B cell (primary cell): ENCODE data around the gene NBPF1. TPM values are rescaled to one million over a fixed set of nuclear protein-coding genes. Genes with fewer than 3 reads are reported as not detected.
"Not testable (repeated sequence)": the region's sequence is repeated elsewhere in the genome, so short reads cannot be mapped to it uniquely, and the experiment has no call there.

ENCODE experiments used
- ATAC-seq: fragments of 200-7000 bp; cut with Tn5 transposase; one replicate; pipeline ENCODE4 v1.10.0; 2021; ENCODE audit warnings: low read depth, mild to moderate bottlenecking, moderate number of reproducible peaks, moderate library complexity
- CTCF ChIA-PET: fragments of 350-600 bp; sonication (Branson Sonifier 250); formaldehyde crosslinking; loops from one replicate; lab custom pipeline; 2021; ENCODE audit warnings: antibody characterized with exemption, inconsistent platforms; lab: Charles Lee
- POLR2A ChIA-PET: fragments of 350-600 bp; sonication (Branson Sonifier 250); formaldehyde crosslinking; loops from one replicate; lab custom pipeline; 2021; ENCODE audit warnings: antibody characterized with exemption; lab: Charles Lee
- DNase-seq: peaks from one replicate; pipeline ENCODE4 v3.0.0; 2013
- H2AFZ ChIP-seq: 2 replicates; pipeline ENCODE4 v1.6.1; 2012; ENCODE audit warnings: mild to moderate bottlenecking, low read depth, low read length; ENCODE audit not compliant: insufficient read depth, poor library complexity, severe bottlenecking
- H3K27ac ChIP-seq, 2 donors: 1 replicate in 1 of 2; 2 replicates in 1 of 2; pipeline ENCODE4 v1.5.1; 2012 to 2013; ENCODE audit warnings: low read length in 2 of 2, mild to moderate bottlenecking in 2 of 2, moderate library complexity in 1 of 2
- H3K27me3 ChIP-seq, 4 experiments: fragments of 200-600 bp in 1 of 4; sonication (generic) in 1 of 4; replicated peaks in 1 of 4; 1 replicate in 2 of 4; 2 replicates in 2 of 4; pipeline versions ENCODE4 v1.6.1 to v1.7.0; 2013 to 2016; ENCODE audit warnings: low read length in 3 of 4, mild to moderate bottlenecking in 2 of 4, mixed read lengths in 1 of 4, moderate library complexity in 1 of 4; ENCODE audit not compliant: insufficient read depth in 4 of 4, control insufficient read depth in 3 of 4; ENCODE audit errors: control extremely low read depth in 1 of 4
- H3K36me3 ChIP-seq, 2 experiments: replicated peaks in 1 of 2; 1 replicate in 1 of 2; 2 replicates in 1 of 2; pipeline versions ENCODE4 v1.6.1 to v1.7.1; 2013; ENCODE audit warnings: low read length in 1 of 2; ENCODE audit not compliant: insufficient read depth in 2 of 2, control insufficient read depth in 1 of 2; ENCODE audit errors: control extremely low read depth in 1 of 2, extremely low read depth in 1 of 2
- H3K4me1 ChIP-seq, 2 donors: fragments of 200-600 bp in 1 of 2; sonication (generic) in 1 of 2; 1 replicate in 1 of 2; 2 replicates in 1 of 2; pipeline versions ENCODE4 v1.5.1 to v1.6.1; 2013 to 2017; ENCODE audit warnings: low read length in 2 of 2; ENCODE audit not compliant: control insufficient read depth in 2 of 2, insufficient read depth in 2 of 2
- H3K4me2 ChIP-seq: replicated peaks from 2 replicates; pipeline ENCODE3; 2012; ENCODE audit warnings: mild to moderate bottlenecking, low read depth, low read length; ENCODE audit not compliant: poor library complexity, severe bottlenecking
- H3K4me3 ChIP-seq, 5 experiments: fragments of 200-600 bp in 1 of 5; sonication (generic) in 1 of 5; 1 replicate in 3 of 5; 2 replicates in 2 of 5; pipeline versions ENCODE4 v1.5.1 to v1.7.0; 2011 to 2016; ENCODE audit warnings: low read length in 4 of 5, mild to moderate bottlenecking in 4 of 5, low read depth in 2 of 5, control low read depth in 1 of 5, moderate library complexity in 1 of 5; ENCODE audit not compliant: insufficient read depth in 1 of 5; ENCODE audit errors: control extremely low read depth in 1 of 5, extremely low read depth in 1 of 5
- H3K79me2 ChIP-seq: fragments of 200-600 bp; sonication (generic); one replicate; pipeline ENCODE4 v1.6.0; 2016; ENCODE audit warnings: low read length; ENCODE audit not compliant: control insufficient read depth, insufficient read depth
- H3K9ac ChIP-seq: fragments of 200-600 bp; sonication (generic); 2 replicates; pipeline ENCODE4 v1.6.1; 2017; ENCODE audit warnings: mild to moderate bottlenecking, low read length, moderate library complexity
- H3K9me3 ChIP-seq, 3 donors: one replicate each; pipeline versions ENCODE4 v1.6.1 to v1.7.1; 2013; ENCODE audit warnings: low read length in 2 of 3; ENCODE audit not compliant: control insufficient read depth in 2 of 3, insufficient read depth in 1 of 3; ENCODE audit errors: control extremely low read depth in 1 of 3
- H4K20me1 ChIP-seq: 2 replicates; pipeline ENCODE4 v1.6.0; 2012; ENCODE audit warnings: mild to moderate bottlenecking, low read length; ENCODE audit not compliant: insufficient read depth, control insufficient read depth, poor library complexity, severe bottlenecking
- H3K27ac Mint-ChIP-seq: one replicate; pipeline ENCODE4 v1.8.0; 2021; ENCODE audit warnings: mixed read lengths
- H3K27me3 Mint-ChIP-seq: one replicate; pipeline ENCODE4 v1.8.0; 2021; ENCODE audit warnings: mixed read lengths
- H3K4me1 Mint-ChIP-seq: one replicate; pipeline ENCODE4 v1.8.0; 2021; ENCODE audit warnings: mixed read lengths
- H3K4me3 Mint-ChIP-seq: one replicate; pipeline ENCODE4 v1.8.0; 2021; ENCODE audit warnings: mixed read lengths
- H3K9me3 Mint-ChIP-seq: one replicate; pipeline ENCODE4 v1.8.0; 2022; ENCODE audit warnings: mixed read lengths; ENCODE audit not compliant: insufficient read depth
- CTCF ChIP-seq: fragments of 200-600 bp; IDR thresholded peaks from one replicate; pipeline ENCODE4 v1.8.0; 2022; ENCODE audit warnings: antibody characterized with exemption, mild to moderate bottlenecking
- EZH2 ChIP-seq: IDR thresholded peaks from 2 replicates; pipeline ENCODE4 v1.6.1; 2012; ENCODE audit warnings: borderline replicate concordance, low read depth, mild to moderate bottlenecking, moderate library complexity, low read length; ENCODE audit not compliant: insufficient read depth, poor library complexity, severe bottlenecking
- WGBS: methylation state at CpG from one replicate; pipeline ENCODE4 v1.1.5; 2013; ENCODE audit warnings: missing lambda C conversion rate; ENCODE audit not compliant: insufficient coverage; 5-methylcytosine and 5-hydroxymethylcytosine counted together
- intact Hi-C: fragments of 100-400 bp; cut with micrococcal nuclease; formaldehyde crosslinking; loops from one replicate; pipeline ENCODE4 v1.10.0; 2022
- polyA plus RNA-seq: library from polyadenylated mRNA; depleted of rRNA; stranded (reverse); fragments of >200 nt; gene quantifications from 2 replicates; pipeline ENCODE4 v1.2.3, GENCODE V29; 2012
- total RNA-seq, 2 donors: library from RNA; stranded (reverse); fragments of 120-200 nt in 1 of 2; gene quantifications; 1 replicate in 1 of 2; 2 replicates in 1 of 2; pipeline versions ENCODE4 v1.2.3 to v1.2.4, GENCODE V29; 2013 to 2022

NBPF1 gene
- total and polyA plus RNA-seq, 2 donors (not counting 1 experiment from before 2014, with no cell fraction given) = 19.1 to 66.3 TPM

DNA sequence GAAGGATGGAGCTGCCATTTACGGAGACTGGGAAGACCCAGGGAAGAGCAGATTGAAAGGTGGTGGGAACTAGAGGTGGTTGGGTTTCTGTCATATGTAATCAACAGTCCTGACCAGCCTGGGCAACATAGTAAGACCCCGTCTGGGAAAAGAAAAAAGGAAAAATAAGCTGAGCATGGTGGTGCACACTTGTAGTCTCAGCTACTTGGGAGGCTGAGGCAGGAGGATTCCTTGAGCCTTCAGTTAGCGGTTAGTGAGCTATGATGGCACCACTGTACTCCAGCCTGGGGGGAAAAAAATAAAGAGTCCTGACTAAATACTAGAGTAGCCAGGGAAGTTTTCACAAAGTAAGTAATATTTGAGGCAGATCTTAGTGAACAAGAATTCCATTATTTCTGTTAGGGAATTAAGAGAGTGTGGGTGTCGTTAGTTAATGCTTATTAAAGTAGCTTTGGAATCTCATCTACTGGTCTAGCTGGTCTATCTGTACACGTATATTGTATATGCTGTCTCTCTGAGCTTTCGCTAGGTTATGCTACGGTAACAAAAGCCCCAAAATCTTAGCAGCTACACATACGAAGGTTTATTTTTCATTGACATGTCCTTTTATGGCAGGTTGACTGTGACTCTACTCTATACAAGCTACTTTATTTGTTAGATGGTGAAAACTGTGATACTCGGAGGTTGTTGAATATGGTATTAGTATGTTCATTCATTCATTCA is 4.4 kb downstream of the NBPF1 start:
- no peak for TF ChIP-seq EZH2
- no peak for TF ChIP-seq CTCF
- no peak overlapping the region for H3K4me3 ChIP-seq
- ChIA-PET CTCF (interaction anchor here (0.7 to 7.3 kb wide), 8 partner anchors 8 to 536 kb away, joined by 3 to 39 read pairs (median 5); partner anchors contain the start of gene FAM131C), POLR2A (interaction anchor here (0.5 kb wide), 1 partner anchor 332 kb away, joined by 3 read pairs; no protein-coding TSS in a partner anchor)
- no peaks in the 10 kb centered on the region for H3K27me3 Mint-ChIP-seq
- H3K4me3 Mint-ChIP-seq = no peak overlapping the region
- H3K4me1 Mint-ChIP-seq = no peaks in the 10 kb centered on the region
- H3K9me3 Mint-ChIP-seq = no peaks in the 10 kb centered on the region
- intact Hi-C loops = loop anchor here (1.0 kb wide), 1 partner anchor 12 kb away; no protein-coding TSS in a partner anchor
- 94% methylated on average over 7 of the region's 9 CpGs for WGBS
- H2AFZ ChIP-seq = no peak overlapping the region
- H3K9me3 ChIP-seq = no peaks in the 10 kb centered on the region
- H3K4me1 ChIP-seq = peaks cover 16 to 17% of the 10 kb centered on the region in 2 donors
- no peaks in the 10 kb centered on the region for H3K79me2 ChIP-seq
- peaks cover 0 to 34% of the 10 kb centered on the region in 2 experiments for H3K36me3 ChIP-seq
- H3K27me3 ChIP-seq = peaks cover 0 to 4% (median 1%) of the 10 kb centered on the region in 4 experiments
- H3K27ac Mint-ChIP-seq = no peak overlapping the region
- no peak overlapping the region for H3K27ac ChIP-seq
- DNase-seq (no peak), ATAC-seq (no peak)
- peaks cover 11% of the 10 kb centered on the region for H4K20me1 ChIP-seq
- H3K4me2 ChIP-seq = no peak overlapping the region
- no peak overlapping the region for H3K9ac ChIP-seq

DNA sequence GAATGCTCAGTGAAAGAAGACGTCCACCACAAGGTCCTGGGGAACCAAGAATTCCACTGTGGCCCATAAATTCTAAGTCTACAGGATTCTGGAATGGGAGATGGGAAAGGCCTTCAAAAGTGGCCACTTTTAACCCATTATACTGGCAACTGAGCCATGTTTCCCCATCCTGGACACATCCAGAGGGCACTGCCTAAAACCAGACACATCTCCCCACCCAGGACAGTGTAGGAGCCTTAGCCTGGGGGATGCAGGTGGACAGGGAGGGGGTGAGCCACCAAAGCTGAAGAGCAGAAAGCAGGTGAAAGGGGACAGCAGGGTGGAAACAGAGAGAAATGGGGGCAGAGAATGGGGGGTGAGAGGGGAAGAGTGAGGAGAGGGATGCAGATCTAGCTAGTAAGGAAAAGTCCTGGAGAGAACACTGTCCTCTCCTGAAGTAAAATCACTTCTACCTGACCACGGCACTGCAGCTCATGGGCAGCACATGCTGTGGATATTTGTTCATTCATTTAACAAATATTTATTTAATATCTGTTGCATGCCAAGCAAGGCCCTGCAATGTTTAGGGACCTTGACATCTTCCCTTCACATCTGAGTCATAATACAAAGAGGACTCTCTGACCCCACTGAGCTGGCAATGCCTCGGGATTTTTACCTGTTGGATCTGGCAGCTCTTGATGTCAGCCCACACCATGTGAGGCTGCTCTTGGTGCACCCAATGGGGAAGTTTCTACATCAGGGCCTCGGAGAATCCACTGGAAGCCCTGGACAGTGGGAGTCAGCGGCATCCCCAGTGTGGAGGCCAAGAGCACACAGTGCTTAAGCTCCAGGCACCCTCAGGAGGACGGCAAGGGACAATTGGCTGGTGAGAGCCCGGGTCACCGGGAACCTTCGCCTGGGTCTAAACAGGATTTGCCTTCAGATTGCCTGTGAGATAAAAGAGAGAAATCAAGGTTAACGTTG is 5.2 kb downstream of the NBPF1 start:
- H3K27ac Mint-ChIP-seq, H3K9me3 Mint-ChIP-seq, H3K27ac ChIP-seq, H3K4me3 ChIP-seq, intact Hi-C loops, H3K27me3 Mint-ChIP-seq, DNase-seq, H3K9ac ChIP-seq, H3K9me3 ChIP-seq, H3K4me2 ChIP-seq, H3K4me1 Mint-ChIP-seq, ATAC-seq, H3K4me3 Mint-ChIP-seq, H3K79me2 ChIP-seq, H2AFZ ChIP-seq, H3K27me3 ChIP-seq: not testable (repeated sequence)
- CTCF ChIA-PET = interaction anchor here (0.9 to 7.3 kb wide), 4 partner anchors 13 to 343 kb away, joined by 3 to 39 read pairs (median 11); no protein-coding TSS in a partner anchor
- H4K20me1 ChIP-seq = peaks cover 11% of the 10 kb centered on the region
- WGBS = 95% methylated on average over 9 of the region's 10 CpGs
- POLR2A ChIA-PET = interaction anchor here (0.5 kb wide), 1 partner anchor 333 kb away, joined by 3 read pairs; no protein-coding TSS in a partner anchor
- peaks cover 11% of the 10 kb centered on the region in 2 donors for H3K4me1 ChIP-seq
- H3K36me3 ChIP-seq = peaks cover 0 to 34% of the 10 kb centered on the region in 2 experiments
